HG03460 (cell line): Measurements from ENCODE around the gene GPR84.
"Not testable (repeated sequence)": the region's sequence is repeated elsewhere in the genome, so short reads cannot be mapped to it uniquely, and the experiment has no call there.

Source experiments
- ATAC-seq: cut with Tn5 transposase; IDR thresholded peaks from one replicate; pipeline ENCODE4 v1.9.1; 2021; ENCODE audit not compliant: unreplicated experiment

Gene GPR84

DNA sequence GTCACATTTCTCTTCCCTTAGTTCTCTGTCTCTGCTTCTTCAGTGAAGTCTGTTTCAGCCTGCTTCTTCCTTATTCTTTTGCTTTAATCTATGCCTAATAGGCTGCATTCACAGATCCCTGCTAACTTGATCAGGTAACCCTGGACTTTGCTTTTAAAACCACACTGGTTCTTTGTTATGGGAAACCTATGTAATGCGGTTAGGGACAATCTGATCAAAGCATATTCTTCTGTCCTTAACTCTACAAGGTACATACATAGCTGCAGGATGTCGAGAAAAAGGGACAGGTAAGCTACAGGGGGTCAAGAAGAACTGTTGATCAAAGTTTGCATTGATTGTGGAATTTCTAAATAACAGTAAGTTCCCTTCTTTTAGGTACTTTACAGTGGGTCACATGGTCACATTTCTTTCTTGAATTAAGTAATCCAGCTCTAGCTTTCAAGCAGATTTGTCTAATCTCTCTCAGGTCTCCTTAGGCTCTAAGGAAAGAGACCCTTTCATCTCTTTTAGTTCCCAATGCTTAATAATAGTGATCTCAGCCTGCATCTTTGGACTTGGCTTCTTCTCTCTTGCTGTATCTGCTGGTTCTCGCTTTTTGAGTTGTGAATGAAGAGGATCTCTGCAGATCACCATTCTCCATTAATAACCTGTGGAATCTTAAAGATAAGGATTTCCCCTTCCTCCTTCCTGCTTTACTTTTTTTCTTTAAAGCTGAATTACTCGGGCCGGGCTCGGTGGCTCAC is 35.5 kb downstream of the GPR84 start:
- no peak for ATAC-seq

DNA sequence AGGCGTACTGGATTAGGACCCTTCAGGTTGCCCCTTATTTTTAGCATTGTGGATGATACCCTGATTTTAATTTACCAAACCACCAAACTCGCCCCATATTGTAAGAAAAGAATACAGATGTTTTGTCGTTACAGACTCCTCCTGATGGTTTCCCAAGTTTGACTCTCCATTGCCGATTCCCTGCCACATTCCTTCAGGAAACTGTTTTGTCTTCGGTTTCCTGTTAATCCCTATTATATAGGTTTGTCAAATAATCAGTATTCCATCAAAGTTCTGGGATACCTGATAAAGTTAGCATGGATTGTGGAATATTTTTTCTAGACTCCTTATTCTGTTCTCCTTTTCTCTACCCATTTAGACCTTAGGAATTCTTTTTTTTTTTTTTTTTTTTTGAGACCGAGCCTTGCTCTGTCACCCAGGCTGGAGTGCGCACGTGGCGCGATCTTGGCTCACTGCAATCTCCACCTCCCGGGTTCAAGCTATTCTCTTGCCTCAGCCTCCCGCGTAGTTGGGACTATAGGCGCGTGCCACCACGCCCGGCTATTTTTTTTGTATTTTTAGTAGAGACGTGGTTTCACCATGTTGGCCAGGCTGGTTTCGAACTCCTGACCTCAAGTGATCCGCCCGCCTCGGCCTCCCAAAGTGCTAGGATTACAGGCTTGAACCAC is 38.7 kb downstream of the GPR84 start:
- not testable (repeated sequence) for ATAC-seq

DNA sequence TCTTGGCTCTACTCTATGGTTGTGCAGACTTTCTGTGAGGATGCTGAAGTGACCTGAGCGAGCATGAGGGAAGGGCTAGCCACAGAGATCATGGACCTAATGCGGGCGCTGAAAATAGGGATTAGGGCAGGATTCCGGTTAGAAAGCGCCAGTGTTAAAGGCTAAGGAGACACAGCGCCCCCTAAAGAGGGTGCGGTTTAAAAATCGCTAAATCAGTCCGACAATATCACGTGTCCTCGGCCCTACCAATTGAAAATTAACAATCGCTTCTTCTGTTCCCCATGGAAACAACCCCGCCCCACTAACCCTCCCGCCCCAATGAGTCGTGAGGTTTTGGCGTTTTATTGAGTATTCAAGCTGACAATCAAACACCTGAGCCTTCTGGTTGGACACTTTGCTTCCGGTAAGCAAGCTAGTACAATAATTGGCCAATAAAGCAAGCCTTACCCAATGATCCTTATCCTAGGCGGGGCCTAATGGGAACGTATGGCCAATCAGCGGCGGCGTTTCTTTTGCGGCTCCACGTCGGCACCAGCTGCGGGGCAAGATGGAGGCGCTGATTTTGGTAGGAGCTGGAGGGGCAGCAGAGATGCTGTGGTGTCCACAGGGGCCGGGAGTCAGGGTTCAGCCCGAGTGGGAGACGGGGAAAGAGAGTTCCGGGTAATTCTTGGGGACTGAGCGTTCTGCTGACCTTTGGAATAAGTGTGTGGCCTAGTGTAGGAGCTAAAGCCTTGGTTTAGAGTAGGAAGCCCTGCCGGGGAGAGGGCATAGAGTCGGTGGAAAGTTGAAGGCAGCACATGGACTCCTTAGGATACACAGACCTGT is 39.5 kb downstream of the GPR84 start, which contains the start of gene COPZ1:
Gene COPZ1 (plus strand): TSS at position 515 of the 825 bp plus-strand sequence. CDS start 33 bp downstream, at position 548.
- ATAC-seq: peak; percentile 99

DNA sequence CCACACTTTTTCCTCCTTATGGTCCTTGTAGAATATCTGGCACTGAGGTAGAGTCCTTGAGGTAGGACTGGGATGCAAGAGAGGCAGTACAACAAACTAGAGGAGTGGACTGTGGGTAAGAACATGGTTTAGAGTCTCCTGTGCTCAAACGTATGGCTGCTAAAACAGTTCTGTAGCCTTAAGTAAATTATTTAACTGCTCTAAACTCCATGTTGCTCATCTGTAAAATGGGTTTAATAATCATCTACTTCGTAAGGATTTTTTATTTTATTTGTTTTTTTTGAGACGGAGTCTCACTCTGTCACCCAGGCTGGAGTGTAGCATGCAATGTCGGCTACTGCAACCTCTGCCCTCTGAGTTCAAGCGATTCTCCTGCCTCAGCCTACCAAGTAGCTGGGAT is 42.9 kb downstream of the GPR84 start:
- no peak for ATAC-seq
